GM18861 (cell line): ENCODE data around the gene ALPG.
"Not testable (repeated sequence)": the region's sequence is repeated elsewhere in the genome, so short reads cannot be mapped to it uniquely, and the experiment has no call there.

Experiments
- ATAC-seq: cut with Tn5 transposase; IDR thresholded peaks from one replicate; pipeline ENCODE4 v1.9.1; 2021; ENCODE audit not compliant: unreplicated experiment

ALPG gene

DNA sequence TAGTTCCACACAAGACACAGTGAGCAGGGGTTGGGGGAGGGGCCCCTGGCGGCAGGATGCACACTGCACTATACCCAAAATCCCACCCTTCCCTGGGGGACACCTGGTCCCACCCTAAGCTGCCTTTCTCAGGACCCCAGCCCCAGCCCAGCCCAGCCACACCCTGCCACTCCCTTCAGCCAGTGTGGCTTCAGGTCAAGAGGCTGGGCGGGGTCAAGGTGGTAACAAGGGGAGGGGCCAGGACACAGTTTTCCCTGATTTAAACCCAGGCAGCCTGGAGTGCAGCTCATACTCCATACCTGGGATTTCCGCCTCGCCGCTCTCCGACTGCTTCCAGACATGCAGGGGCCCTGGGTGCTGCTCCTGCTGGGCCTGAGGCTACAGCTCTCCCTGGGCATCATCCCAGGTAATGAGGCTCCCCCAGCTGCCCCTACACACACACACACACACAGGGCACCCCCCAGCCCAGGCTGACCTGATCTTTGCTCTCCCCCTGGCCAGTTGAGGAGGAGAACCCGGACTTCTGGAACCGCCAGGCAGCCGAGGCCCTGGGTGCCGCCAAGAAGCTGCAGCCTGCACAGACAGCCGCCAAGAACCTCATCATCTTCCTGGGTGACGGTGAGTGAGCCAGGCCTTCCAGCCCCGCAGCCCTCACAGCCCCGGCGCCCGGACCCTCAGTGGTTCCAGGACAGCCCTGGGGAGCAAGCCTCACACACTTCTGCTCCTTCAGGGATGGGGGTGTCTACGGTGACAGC, at the start of gene ALPG:
ALPG (plus strand) TSS at position 289 of the 755 bp plus-strand sequence; CDS start at position 340, 51 bp downstream.
- ATAC-seq: no peak

GRCh38 chr2:232361646-232362045, 45.0 kb upstream of the ALPG start:
- ATAC-seq: no peak

GRCh38 chr2:232362174-232362900, 44.3 kb upstream of the ALPG start:
- no peak for ATAC-seq

GRCh38 chr2:232363064-232363783, 43.4 kb upstream of the ALPG start:
- ATAC-seq: not testable (repeated sequence)

DNA sequence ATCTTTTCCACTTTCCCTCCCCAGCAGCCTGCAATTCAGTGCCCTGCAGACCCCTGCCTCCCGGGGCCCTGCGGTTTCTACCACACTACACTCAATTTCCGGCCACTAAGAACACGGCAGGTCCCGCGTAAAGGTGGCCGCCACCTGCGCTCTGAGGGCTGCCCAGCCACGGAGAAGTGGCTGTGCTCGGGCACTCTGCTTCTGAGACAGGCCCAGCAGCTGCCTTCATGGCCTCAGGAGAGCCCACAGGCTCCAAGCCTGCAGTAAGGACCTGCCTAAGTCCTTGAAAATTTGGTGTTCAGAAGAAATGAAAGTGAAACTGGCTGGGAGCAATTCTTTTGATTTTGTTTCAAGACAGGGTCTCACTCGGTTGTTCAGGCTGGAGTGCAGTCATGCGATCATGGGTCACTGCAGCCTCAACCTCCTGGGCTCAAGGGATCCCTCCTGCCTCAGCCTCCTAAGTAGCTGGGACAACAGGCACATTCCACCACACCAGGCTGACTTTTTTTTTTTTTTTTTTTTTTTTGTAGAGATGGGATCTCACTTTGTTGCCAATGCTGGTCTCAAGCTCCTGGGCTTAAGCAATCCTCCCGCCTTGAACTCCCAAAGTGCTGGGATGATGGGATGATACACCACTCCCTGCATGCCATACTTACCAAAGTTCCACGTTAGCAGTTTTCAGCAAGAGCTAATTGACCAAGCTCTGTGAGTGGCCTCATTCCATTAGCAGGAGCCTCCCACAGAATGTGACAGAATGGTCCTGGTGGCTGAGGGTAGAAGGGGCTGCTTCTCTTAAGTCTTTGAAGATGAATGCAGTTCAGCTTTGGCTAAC, 42.6 kb upstream of the ALPG start:
- no peak for ATAC-seq

GRCh38 chr2:232364806-232365594, 41.6 kb upstream of the ALPG start:
- ATAC-seq: not testable (repeated sequence)

DNA sequence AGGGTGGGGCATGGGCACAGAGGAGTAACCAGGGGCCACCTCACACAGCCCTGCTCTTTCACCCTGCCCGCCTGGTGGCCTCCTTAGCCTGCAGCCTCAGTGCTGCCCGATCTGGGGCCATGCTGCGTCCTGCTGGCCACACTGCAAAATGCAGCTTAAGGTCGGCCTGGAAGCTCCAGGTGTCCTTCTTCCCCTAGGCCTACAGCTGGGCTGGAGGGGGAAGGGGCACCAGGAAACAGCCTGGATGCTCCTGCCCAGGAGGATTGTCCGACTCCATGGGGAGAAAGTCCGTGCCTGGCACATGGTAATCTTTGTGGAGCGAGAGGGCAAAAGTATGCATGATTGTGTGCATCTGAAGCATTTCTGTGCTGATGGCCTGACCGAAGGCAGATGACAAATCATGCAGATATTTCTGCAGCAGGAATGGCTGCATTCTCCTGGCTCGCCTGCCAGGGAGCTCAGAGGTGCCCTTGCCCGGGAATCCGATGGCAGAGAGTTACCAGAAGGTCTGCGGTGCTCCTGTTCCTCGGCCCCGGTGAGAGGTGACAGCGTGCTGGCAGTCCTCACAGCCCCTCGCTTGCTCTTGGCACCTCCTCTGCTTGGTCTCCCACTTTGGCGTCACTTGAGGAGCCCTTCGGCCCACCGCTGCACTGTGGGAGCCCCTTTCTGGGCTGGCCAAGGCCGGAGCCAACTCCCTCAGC, 40.9 kb upstream of the ALPG start:
- no peak for ATAC-seq

GRCh38 chr2:232366461-232366860, 40.2 kb upstream of the ALPG start:
- ATAC-seq: not testable (repeated sequence)

DNA sequence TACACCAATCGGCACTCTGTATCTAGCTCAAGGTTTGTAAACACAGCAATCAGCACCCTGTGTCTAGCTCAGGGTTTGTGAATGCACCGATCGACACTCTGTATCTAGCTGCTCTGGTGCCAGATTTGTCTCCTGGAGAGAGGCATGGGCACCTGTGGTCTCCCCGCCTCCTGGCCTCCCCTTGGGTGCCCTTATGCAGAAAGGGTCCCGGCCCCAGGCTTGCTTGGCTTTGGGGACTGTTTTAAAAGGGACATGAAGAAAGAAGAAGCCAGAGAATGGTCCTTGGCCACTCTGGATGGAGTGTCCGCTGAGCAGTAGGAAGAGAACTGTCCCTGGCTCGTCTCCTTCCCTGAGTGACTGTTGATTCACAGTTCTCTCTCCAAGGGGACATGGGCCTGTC, 39.6 kb upstream of the ALPG start:
- no peak for ATAC-seq

GRCh38 chr2:232367591-232368233, 38.9 kb upstream of the ALPG start:
- ATAC-seq: no peak

DNA sequence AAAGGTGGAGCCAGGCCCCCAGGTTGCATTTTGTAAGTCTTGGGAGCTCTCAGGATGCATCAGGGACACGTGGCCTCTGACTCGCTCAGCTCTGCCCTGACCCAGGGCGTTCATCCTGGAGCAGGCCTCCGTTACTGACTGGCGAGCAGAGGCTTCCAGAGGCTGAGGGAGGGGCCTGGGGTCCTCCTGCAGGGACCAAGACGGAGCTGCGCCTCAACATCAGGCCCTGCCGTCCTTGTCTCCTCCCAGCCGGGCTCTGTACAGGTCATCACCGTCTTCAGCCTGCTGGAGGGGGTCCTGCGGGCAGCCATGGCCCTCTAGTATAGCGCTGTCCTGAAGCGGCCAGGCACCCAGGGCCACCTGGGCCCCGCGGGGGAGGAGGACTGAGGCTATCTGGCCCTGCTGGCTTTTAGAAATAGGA, 38.3 kb upstream of the ALPG start:
- ATAC-seq: no peak

DNA sequence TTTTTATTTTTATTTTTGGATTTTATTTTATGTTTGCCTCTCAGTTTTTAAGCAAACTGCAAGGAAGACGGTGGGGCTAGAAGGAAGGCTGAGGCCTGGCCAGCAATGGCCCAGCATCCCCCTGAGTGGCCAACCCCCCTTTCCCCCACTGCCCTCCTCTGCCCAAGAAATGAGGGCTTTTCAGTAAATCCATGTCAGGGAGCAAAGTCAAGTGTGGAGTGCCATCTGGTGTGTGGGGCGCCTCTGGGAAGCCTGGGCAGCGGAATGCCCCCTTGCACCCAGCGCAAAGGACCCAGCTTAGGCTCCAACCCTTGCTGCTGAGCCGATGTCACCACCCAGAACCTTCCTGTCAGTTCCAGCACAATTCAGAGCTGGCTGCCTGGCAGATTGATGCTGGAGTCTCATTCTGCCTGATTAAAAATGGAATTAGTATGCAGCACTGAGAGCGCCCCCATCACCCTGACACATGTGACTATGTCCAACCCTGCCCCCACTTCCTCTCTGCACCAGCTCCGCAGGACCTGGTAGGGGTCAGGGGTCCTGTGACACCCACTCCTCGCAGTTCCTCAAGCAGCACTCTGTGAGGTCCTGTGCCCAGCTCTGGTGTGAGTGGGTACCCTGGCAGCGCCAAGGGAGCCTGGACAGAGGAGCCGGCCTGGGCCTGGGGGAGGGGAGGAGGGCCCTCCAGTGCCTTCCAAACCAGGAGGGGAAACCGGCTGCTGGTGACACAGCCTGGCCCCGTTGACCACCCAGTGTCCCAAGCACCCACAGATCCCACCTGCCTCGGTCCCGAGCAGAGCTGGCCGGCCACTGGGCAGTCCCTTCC, 37.3 kb upstream of the ALPG start:
- ATAC-seq: no peak

DNA sequence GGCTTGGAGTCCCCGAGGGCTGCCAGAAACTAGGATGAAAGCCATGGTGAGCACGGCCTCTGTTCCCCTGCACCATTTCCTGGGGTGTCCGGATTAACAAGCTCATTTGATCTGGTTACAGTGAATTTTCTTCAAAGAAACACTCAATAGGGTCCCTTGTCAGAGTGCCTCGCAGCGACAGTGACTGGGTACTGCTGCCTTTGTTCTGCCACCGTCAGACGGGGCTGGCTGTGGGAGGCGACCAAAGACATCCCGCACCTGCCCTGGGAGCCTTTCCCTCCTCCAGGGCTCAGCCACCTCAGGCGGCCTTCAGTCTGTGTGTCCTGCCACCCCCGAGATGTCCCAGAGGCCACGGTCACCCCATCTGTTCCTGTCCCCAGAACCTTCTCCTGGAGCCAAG, 36.6 kb upstream of the ALPG start:
- ATAC-seq: not testable (repeated sequence)

DNA sequence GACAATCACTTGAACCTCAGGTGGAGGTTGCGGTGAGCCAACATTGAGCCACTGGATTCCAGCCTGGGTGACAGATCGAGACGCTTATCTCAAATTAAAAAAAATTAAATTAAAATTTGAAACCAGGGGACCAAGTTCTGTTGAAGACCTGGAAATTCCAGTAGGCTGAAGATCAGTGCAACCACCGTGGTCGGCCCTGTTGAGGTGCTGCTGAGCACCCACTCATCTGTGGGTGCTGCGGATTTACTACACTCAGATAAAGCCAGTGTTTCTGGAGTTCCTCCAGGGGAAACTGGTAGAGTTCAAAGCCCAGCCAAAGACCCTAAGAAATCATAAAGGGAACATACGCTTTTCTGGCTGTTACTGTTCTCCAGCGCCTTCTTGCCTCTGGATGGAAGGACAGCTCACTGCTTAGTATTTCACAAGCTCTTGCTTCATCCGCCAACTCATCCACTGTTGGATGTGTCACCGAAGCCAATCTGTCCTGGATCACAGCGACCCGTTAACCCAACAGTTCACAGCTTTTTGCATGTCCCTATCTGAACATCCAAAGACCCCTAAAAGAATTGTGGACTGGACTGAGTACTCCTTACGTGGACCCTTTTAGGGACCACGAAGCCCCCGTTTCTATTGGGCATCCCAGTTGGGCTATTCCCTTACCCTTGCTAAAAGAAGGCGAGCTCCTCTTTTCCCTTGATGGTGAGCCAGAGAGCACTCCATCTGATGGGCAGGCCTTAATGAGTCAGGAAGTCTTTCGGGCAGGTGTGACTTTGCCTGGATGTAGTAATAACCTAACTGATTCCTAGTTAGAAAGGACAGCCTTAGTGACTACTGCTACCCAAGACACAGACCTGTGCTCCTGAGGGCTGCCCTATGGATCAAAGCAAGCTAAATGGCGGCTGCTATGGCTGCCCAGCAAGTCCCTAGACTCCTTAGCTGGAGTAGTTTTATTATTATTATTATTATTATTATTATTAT, 34.1 kb upstream of the ALPG start:
- ATAC-seq: no peak

DNA sequence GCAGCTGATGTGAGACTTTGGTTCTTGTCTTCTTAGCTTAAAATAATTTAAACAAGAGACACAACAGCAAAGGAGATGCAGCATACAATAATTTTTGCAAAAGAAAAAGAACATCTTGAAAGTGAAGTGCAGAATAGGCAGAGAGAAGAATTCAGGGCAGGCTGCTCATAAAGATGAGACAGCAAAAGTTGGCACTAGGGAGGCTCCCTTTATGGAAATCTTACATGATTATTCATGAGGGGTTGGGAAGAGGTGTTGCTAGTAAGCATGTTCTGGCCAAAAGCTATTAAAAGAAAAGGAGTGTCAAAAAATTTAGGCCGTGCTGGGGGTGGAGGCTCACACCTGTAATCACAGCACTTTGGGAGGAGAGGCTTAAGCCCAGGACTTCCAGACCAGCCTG, 32.3 kb upstream of the ALPG start:
- ATAC-seq: no peak

GRCh38 chr2:232375164-232375563, 31.5 kb upstream of the ALPG start:
- ATAC-seq: no peak

GRCh38 chr2:232376260-232376659, 30.4 kb upstream of the ALPG start:
- ATAC-seq: no peak
